GM19099 (cell line): ENCODE measurements around the gene PKM.

Experiments
- POLR2A ChIP-seq: IDR thresholded peaks from 3 replicates; pipeline ENCODE4 v1.6.1; 2011; ENCODE audit warnings: low read depth; ENCODE audit not compliant: insufficient read length; ENCODE audit errors: extremely low read depth

PKM gene

DNA sequence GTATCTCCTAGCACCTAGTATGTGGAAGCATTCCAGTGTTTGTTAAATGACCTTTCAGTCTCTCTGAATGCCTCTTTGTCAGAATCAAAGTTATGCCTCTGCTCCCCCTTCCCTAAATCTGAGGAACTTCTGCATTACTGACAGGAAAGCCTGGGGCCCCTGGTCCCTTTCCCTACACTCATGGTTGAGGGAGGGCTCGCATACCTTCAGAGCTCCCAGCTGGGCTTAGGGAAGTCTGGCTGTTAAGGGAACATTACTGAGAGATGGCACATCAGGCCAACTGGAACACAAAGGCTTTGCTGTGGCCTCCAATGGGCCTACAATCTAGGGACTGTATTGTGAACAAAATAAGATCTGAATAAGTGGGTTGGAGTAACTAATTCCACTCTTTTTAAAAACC, 10.3 kb downstream of the PKM start:
- no peak for TF ChIP-seq POLR2A

- no peak for TF ChIP-seq POLR2A
Measured at GRCh38 chr15:72217216-72217615, 13.8 kb downstream of the PKM start.

- TF ChIP-seq POLR2A, result no peak
Measured at GRCh38 chr15:72216079-72216478, 14.9 kb downstream of the PKM start.

DNA sequence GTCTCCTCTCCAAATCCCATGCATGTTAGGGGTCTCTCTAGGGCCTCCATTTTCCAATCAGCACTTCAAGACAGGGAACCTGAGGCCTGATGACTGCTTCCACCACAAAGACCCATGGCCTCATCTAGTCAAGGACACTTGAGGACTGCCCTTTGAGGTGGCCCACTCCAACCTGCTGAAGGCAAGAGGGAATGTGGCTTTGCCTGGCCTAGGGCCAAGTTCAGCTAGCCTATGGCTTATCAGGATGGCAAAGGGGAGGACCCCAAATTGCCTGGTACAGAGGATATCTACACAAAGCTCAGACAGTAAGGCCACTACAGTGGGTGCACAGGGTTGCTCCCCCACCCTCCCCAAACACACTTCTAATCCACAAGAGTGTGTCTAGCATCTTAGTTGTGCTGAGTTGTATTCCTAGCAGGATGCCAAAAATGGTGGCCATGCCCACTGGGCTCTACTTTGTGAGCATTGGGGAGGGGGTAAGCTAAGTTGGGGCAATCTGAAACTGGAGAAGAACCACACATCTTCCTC, 23.4 kb downstream of the PKM start:
- no peak for TF ChIP-seq POLR2A

DNA sequence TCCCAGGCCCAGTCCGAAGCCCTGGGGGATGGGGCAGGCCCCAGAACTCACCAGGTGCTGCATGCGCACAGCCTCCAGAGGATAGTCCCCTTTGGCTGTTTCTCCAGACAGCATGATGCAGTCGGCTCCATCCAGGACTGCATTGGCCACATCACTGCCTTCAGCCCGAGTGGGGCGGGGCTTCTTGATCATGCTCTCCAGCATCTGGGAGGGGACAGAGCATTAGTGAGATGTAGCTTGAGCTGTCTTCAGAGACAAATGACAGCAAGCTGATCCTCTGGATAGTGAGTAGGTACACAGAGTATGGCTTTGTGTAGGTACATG, 24.4 kb downstream of the PKM start:
- no peak for TF ChIP-seq POLR2A

DNA sequence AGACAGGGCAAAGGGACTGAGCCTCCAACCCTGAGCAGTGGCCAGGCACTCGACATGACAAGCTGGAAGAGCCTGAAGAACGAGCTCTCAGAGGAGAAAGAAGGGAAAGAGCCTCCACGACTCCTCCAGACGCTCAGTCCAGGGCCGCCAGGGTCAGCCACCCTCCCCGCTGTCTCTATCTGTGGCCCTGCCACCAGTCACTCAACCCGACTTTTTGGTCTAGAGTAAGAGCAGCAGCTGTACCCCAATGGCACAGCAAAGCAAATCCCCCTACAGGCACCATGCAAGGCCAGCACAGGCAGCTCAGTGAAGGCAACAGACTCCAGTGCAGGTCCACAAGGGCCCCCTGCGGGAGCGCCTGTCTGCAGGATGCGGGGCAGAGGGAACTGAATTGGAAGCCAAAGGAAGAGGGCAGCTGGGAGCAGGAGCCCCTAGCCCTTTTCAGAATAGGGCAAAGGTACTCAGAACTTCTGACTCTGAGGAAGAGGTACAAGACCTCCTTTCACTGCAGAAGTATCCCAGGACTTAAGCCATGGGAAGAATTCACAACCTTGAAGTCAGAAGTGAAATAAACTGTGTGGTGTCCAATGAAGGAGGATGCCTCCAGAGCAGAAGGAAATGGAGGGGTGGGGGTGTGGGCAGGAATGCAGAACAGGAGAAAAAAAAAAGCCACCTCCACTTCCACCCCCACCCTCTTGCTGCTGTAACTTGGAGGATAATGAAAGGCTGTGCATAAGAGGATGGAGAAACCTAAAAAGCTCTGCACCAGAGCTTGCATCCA, 24.9 kb downstream of the PKM start:
- no peak for TF ChIP-seq POLR2A

- TF ChIP-seq POLR2A, result no peak
Measured at GRCh38 chr15:72205273-72205672, 25.7 kb downstream of the PKM start.

DNA sequence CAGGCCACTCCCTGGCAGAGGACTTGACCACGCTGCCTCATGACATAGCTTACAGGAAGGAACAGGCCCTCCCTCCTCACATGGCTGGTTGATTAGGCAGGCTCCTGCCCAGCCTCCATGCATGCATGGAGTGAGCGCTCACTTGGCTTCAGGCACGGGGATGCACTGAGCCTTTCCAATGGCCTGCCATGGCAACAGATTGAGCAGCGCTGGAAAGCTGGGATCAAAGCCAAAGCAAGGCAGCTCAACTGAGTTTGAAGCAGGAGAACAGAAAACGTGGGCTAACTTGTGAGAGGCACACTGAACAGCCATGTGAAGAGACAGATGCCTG, 27.5 kb downstream of the PKM start:
- TF ChIP-seq POLR2A, result no peak

DNA sequence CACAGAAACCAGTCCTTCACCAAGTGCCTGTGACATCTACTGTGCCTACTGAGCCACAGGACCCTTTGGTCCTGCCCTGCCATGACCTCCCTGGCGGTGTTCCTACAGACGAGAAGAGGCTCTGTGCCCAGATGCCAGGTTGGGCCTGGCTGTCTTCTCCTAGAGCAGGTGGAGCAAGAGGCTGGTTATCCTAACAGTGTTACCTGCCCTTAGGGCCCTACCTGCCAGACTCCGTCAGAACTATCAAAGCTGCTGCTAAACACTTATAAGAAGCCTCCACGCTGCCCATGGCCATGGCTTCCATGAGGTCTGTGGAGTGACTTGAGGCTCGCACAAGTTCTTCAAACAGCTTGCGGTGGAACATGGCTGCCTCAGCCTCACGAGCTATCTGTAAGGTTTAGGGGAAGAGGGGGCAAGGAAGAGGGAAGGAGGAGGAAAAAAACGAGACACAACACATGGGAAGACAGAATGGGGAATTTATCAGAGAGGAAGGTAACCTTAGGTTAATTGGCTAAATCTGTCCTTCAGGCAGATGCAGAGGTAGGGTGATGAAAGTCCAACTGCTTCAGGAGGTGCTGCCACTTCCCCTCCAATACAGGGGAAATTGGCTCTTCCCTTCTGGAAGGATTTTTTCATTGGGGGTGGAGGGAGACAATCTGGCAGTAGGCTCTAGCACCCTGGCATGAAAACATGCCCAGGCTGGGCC, 28.0 kb downstream of the PKM start:
- TF ChIP-seq POLR2A, result no peak

DNA sequence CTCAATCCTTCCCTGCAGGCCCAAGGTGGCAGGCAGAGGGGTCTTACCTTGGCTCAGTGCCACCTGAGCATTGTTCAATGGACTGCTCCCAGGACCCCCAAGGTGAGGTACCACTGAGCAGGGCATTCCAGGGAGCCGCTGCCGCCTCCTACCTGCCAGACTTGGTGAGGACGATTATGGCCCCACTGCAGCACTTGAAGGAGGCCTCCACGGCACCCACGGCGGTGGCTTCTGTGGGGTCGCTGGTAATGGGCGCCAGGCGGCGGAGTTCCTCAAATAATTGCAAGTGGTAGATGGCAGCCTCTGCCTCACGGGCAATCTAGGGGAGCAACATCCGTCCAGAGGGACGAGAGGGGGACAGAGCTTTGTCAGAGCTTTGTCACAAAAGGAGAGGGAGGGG, 28.7 kb downstream of the PKM start:
- TF ChIP-seq POLR2A, result no peak

DNA sequence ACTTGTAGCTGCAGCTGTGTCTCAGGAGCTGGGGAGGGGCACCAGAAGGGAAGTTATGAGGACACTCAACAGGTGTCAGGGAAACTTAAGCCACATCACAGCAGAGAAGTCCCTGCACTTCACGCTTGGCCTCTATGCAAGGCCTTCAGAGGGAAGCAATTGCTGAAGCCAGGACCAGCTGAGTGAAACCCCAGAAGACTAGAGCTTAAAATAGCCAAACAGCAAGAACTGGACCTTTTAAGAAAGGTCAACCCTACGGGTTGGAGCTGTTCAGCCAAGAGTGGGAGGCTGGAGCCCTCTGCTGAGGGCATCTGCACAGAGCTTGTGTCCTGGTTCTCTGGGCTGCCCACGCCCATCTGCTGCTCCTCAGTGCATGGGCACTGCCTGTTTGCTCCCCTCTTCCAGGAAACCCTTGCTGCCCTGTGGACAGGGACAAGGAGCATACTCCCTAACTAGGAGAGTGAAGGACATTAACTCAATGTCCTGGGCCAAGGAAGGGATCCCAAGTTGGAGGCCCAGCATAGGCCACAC, 29.5 kb downstream of the PKM start:
- TF ChIP-seq POLR2A, result no peak

DNA sequence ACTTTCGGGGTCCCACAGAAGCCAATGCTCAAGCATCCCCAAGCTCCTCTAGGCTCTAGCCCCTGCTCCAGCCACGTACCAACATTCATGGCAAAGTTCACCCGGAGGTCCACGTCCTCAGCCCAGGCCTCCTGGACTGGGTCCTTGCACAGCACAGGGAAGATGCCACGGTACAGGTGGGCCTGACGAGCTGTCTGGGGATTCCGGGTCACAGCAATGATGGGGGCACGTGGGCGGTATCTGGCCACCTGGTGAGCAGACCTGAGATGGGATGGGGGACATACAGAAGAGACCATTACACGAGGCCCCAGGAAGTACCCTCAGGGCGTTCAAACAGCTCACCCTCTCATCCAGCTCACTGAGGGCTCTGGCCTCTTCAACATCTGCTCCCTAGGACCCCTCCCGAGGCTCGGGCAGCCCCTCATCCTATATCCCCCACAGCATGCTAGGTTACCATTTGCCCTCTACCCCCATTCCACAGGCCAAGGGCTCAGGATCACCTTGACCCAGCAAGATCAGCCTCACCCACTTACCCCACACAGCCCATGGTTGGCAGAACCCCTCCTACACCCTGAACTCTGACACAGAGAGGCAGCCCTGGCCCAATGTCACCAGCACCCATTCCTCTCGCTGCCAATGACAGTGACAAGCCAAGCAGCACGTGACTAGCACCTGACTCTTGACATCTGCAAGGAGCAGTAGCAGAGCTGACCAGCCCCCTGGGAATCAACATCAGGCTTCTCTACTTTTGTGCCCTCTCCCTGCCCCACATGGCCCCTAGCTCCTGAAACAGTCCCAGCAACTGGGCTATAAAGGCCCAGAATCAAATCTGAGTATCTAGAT, 30.4 kb downstream of the PKM start:
- TF ChIP-seq POLR2A, result peak; percentile 10

DNA sequence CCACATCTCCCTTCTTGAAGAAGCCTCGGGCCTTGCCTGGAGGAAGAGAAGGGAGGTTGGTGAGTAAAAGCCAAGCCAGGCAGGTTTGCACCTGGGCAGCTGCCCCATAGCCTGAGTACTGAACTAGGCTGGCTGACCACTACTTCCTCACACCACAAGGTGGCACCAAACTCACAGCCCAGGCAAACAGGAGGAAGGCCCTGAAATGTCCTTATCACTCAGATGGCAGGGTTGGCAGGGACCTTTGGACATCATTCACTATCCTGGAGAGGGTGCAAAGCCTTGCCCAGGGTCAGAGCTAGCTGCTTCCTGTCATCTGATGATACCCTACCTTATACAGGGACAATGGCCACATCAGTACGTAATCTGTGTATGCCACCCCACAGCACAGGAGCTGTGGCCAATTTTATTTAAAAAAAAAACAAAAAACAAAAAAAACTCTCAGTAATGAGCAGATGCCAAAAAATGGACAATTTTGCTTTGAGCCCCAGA, 31.2 kb downstream of the PKM start:
- no peak for TF ChIP-seq POLR2A

GRCh38 chr15:72199205-72199515, 31.8 kb downstream of the PKM start:
- TF ChIP-seq POLR2A, result no peak
